SJSA1 (cell line): ENCODE results near the gene ELK4. TPM values are rescaled to one million over a fixed set of nuclear protein-coding genes. Genes with fewer than 3 reads are reported as not detected.
"Not testable (repeated sequence)": the region's sequence is repeated elsewhere in the genome, so short reads cannot be mapped to it uniquely, and the experiment has no call there.

Experiments used
- DNase-seq, 2 experiments: peaks; one replicate each; pipeline ENCODE4 v3.0.0-alpha.2; 2015 to 2020; ENCODE audit warnings: low spot score in 2 of 2, low read depth in 1 of 2
- H3K27ac ChIP-seq: fragments of 250-450 bp; sonication (Bioruptor Pico); 2 replicates; pipeline ENCODE4 v1.5.1; 2020; ENCODE audit warnings: mild to moderate bottlenecking, moderate library complexity
- H3K27me3 ChIP-seq: fragments of 250-450 bp; sonication (Bioruptor Pico); replicated peaks from 2 replicates; pipeline ENCODE4 v1.5.1; 2020; ENCODE audit warnings: mild to moderate bottlenecking, moderate library complexity
- H3K36me3 ChIP-seq: fragments of 250-450 bp; sonication (Bioruptor Pico); 2 replicates; pipeline ENCODE4 v1.5.1; 2020; ENCODE audit warnings: mild to moderate bottlenecking
- H3K4me1 ChIP-seq: fragments of 250-450 bp; sonication (Bioruptor Pico); replicated peaks from 2 replicates; pipeline ENCODE4 v1.6.1; 2021; ENCODE audit warnings: mild to moderate bottlenecking
- H3K4me3 ChIP-seq: fragments of 250-450 bp; sonication (Bioruptor Pico); 2 replicates; pipeline ENCODE4 v1.5.1; 2020; ENCODE audit warnings: mild to moderate bottlenecking
- H3K9me3 ChIP-seq: fragments of 250-450 bp; sonication (Bioruptor Pico); replicated peaks from 2 replicates; pipeline ENCODE4 v1.5.1; 2020; ENCODE audit warnings: mild to moderate bottlenecking
- total RNA-seq: library from RNA; depleted of rRNA; stranded (reverse); fragments of >200 nt; shearing (Covaris generic); gene quantifications from 2 replicates; pipeline ENCODE4 v1.2.3, GENCODE V29; 2014

Gene ELK4
- total RNA-seq, 1 experiment from 2014 or later = 18.4 TPM

DNA sequence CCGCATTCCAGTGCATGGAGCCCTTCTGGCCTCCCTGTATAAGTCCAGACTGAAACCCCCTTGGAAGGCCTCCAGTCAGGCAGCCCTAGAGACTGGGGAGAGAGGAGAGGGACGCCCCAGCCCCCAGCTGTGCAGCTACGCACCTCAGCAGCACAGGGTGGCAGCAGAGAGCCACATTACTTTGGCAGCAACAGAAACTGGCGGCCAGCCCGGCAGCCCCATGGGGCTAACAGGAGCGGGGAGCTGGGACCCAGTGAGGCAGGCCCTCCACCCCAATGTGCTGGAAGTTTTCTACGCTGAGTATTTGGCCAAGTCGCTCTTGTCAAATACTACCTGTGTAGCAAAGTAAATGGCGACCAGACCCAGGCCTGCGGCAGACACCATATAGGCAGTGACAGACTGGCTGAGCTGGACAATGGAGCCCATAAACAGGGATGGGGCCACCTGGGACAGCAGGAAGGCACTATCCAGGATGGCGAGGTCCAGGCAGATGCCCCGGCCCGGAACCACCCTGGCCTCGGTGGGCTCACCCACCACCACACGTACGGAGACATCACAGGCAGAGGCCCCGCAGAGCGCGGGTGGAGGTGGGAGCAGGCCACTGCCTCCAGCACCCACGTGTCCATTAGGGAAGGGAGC is 27.3 kb upstream of the ELK4 start:
- peak; percentile 60 to 77 for DNase-seq

GRCh38 chr1:205656236-205656635 is 24.4 kb upstream of the ELK4 start:
- Histone ChIP-seq H3K36me3 (no peaks in the 10 kb centered on the region), H3K9me3 (no peaks in the 10 kb centered on the region), H3K4me1 (peaks cover 7% of the 10 kb centered on the region), H3K27me3 (no peaks in the 10 kb centered on the region; the same call in 1 of the 2 replicates), H3K27ac (no peak overlapping the region), H3K4me3 (no peak overlapping the region)
- DNase-seq = no peak

More for the DNA sequence above, 27.3 kb upstream of the ELK4 start:
- no peaks in the 10 kb centered on the region for H3K9me3 ChIP-seq
- H3K27ac ChIP-seq = no peak overlapping the region
- no peak overlapping the region for H3K4me3 ChIP-seq
- no peaks in the 10 kb centered on the region for H3K36me3 ChIP-seq
- no peaks in the 10 kb centered on the region; the same call in 1 of the 2 replicates for H3K27me3 ChIP-seq
- no peaks in the 10 kb centered on the region for H3K4me1 ChIP-seq

- DNase-seq = peak in 1 of 2 experiments; percentile 42
Observed at GRCh38 chr1:205652984-205653383, 21.2 kb upstream of the ELK4 start.

DNA sequence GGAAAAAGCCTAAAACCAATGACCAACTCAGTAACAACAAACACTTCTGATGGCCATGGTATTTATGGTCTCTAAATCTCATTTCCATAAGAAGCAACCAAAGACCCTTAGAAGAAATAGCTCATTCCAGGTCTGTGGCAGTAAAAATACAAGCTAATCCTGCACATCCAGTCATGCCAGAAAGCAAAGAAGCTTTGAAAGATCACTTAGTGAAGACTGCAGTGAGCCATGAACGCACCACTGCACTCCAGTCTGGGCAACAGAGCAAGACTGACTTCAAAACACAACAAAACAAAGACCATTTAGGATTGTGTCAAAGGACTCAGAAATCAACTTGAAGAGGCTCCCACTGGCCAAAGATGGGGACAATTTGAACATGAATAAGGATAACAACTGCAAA is 18.4 kb upstream of the ELK4 start:
- Histone ChIP-seq H3K36me3 (no peaks in the 10 kb centered on the region), H3K9me3 (no peaks in the 10 kb centered on the region), H3K27me3 (no peaks in the 10 kb centered on the region), H3K4me3 (no peak overlapping the region), H3K4me1 (peaks cover 7% of the 10 kb centered on the region), H3K27ac (no peak overlapping the region)
- no peak for DNase-seq

More at GRCh38 chr1:205652984-205653383, 21.2 kb upstream of the ELK4 start:
- H3K27me3 ChIP-seq = no peaks in the 10 kb centered on the region; the same call in 1 of the 2 replicates
- H3K36me3 ChIP-seq = no peaks in the 10 kb centered on the region
- H3K4me1 ChIP-seq = peaks cover 7% of the 10 kb centered on the region
- H3K9me3 ChIP-seq = no peaks in the 10 kb centered on the region
- H3K4me3 ChIP-seq = no peak overlapping the region
- H3K27ac ChIP-seq = no peak overlapping the region

GRCh38 chr1:205645519-205645918 is 13.7 kb upstream of the ELK4 start:
- no peak overlapping the region for H3K27ac ChIP-seq
- H3K9me3 ChIP-seq = no peaks in the 10 kb centered on the region
- H3K4me3 ChIP-seq = no peak overlapping the region
- no peaks in the 10 kb centered on the region for H3K36me3 ChIP-seq
- H3K4me1 ChIP-seq = no peaks in the 10 kb centered on the region
- DNase-seq = no peak
- H3K27me3 ChIP-seq = no peaks in the 10 kb centered on the region; the same call in 1 of the 2 replicates

DNA sequence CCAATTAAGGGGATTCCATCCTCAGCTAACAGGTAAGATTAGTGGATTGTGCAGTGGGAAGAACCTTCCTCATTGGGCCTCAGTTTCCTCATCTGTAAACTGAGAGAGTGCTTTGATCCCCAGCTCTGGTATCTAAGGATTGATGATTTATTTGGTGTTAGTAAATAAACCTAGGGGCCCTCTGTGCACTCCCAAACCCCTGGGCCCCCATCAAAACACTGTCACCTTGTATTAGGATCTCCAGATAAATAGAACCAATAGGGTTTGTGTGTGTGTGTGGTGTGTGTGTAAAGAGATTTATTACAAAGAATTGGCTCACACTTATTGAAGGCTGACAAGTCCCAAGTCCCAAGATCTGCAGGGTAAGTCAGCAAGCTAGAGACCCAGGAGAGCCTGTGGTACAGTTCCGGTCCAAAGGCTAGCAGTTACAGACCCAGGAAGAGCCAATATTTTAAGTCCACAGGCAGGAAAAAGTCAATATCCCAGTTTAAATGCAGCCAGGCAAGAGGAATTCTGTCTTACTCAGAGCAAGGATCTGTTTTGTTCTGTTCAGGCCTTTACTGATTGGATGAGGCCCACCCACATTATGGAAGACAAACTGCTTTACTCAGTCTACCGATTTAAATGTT is 11.0 kb upstream of the ELK4 start:
- Histone ChIP-seq H3K4me1 (no peaks in the 10 kb centered on the region), H3K9me3 (no peaks in the 10 kb centered on the region), H3K36me3 (no peaks in the 10 kb centered on the region), H3K27ac (no peak overlapping the region), H3K4me3 (no peak overlapping the region), H3K27me3 (peaks cover 11% of the 10 kb centered on the region)
- DNase-seq = no peak

GRCh38 chr1:205639567-205639966 is 7.8 kb upstream of the ELK4 start:
- H3K4me3 ChIP-seq = no peak overlapping the region

GRCh38 chr1:205637854-205638468 is 6.2 kb upstream of the ELK4 start:
- Histone ChIP-seq H3K9me3 (no peaks in the 10 kb centered on the region), H3K36me3 (no peaks in the 10 kb centered on the region), H3K27me3 (peaks cover 25% of the 10 kb centered on the region), H3K4me3 (no peak overlapping the region), H3K27ac (no peak overlapping the region), H3K4me1 (no peaks in the 10 kb centered on the region)
- no peak for DNase-seq

More at GRCh38 chr1:205639567-205639966, 7.8 kb upstream of the ELK4 start:
- H3K4me1 ChIP-seq = no peaks in the 10 kb centered on the region
- peaks cover 25% of the 10 kb centered on the region for H3K27me3 ChIP-seq
- H3K27ac ChIP-seq = no peak overlapping the region
- H3K9me3 ChIP-seq = no peaks in the 10 kb centered on the region
- DNase-seq = no peak
- H3K36me3 ChIP-seq = no peaks in the 10 kb centered on the region

- Histone ChIP-seq H3K9me3 (no peaks in the 10 kb centered on the region), H3K36me3 (no peaks in the 10 kb centered on the region), H3K4me1 (peaks cover 7% of the 10 kb centered on the region), H3K4me3 (no peak overlapping the region), H3K27me3 (peaks cover 25% of the 10 kb centered on the region), H3K27ac (no peak overlapping the region)
- no peak for DNase-seq
Observed at GRCh38 chr1:205636732-205637131, 4.9 kb upstream of the ELK4 start.

DNA sequence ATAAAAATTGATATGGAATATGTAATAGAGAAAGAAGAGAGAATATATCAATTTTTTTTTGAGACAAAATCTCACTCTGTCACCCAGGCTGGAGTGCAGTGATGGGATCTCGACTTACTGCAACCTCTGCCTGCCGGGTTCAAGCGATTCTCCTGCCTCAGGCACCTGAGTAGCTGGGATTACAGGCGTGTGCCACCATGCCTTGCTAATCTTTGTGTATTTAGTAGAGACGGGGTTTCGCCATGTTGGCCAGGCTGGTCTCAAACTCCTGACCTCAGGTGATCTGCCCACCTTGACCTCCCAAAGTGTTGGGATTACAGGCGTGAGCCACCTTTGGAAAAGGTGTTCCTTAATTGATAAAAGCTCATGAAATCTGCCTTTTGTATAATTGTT is 4.3 kb upstream of the ELK4 start:
- DNase-seq, H3K27ac ChIP-seq, H3K36me3 ChIP-seq, H3K9me3 ChIP-seq, H3K4me3 ChIP-seq, H3K4me1 ChIP-seq: not testable (repeated sequence)
- H3K27me3 ChIP-seq = peaks cover 25% of the 10 kb centered on the region

- Histone ChIP-seq H3K36me3 (peaks cover 7% of the 10 kb centered on the region), H3K27me3 (peaks cover 21% of the 10 kb centered on the region), H3K4me1 (peaks cover 16% of the 10 kb centered on the region), H3K9me3 (no peaks in the 10 kb centered on the region), H3K4me3 (no peak overlapping the region), H3K27ac (no peak overlapping the region)
- DNase-seq = no peak
Observed at GRCh38 chr1:205633421-205633976, 1.7 kb upstream of the ELK4 start.

- Histone ChIP-seq H3K4me1 (peaks cover 16% of the 10 kb centered on the region), H3K27ac (no peak overlapping the region), H3K36me3 (peaks cover 7% of the 10 kb centered on the region), H3K9me3 (no peaks in the 10 kb centered on the region), H3K27me3 (peaks cover 14% of the 10 kb centered on the region), H3K4me3 (peak overlapping the region; percentile 94)
- no peak for DNase-seq
Observed at GRCh38 chr1:205632669-205633169, 908 bp upstream of the ELK4 start.

- no peaks in the 10 kb centered on the region for H3K9me3 ChIP-seq
- H3K36me3 ChIP-seq = peaks cover 7% of the 10 kb centered on the region
- peaks cover 16% of the 10 kb centered on the region for H3K4me1 ChIP-seq
- DNase-seq = peak; percentile 61 to 77
- peak overlapping the region; percentile 92 for H3K27ac ChIP-seq
- H3K4me3 ChIP-seq = peak overlapping the region; percentile 94
- H3K27me3 ChIP-seq = no peaks in the 10 kb centered on the region
Observed at GRCh38 chr1:205631010-205631767, 622 bp downstream of the ELK4 start.
